Large intestine (tissue), 3 donors: ENCODE results near the gene HOMER3. TPM values are rescaled to one million over a fixed set of nuclear protein-coding genes. Genes with fewer than 3 reads are reported as not detected.
A peak's percentile ranks its signal among the peaks of the same experiment; 100 is the strongest.

Source experiments
- DNase-seq, 2 donors: peaks; one replicate each; pipeline versions ENCODE4 v3.0.0 to v3.0.0-alpha.2; 2013
- H3K27ac ChIP-seq: one replicate; pipeline ENCODE4 v1.5.1; 2013; ENCODE audit warnings: low read length
- H3K27me3 ChIP-seq: 2 replicates; pipeline ENCODE4 v1.6.1; 2013; ENCODE audit warnings: low read length; ENCODE audit not compliant: control insufficient read depth, insufficient read depth
- H3K36me3 ChIP-seq: 2 replicates; pipeline ENCODE4 v1.6.1; 2013; ENCODE audit warnings: low read length; ENCODE audit not compliant: control insufficient read depth, insufficient read depth
- H3K4me1 ChIP-seq: one replicate; pipeline ENCODE4 v1.6.1; 2013; ENCODE audit warnings: low read length; ENCODE audit not compliant: control insufficient read depth, insufficient read depth
- H3K4me3 ChIP-seq: one replicate; pipeline ENCODE4 v1.5.1; 2013; ENCODE audit warnings: low read length
- H3K9me3 ChIP-seq: one replicate; pipeline ENCODE4 v1.6.1; 2013; ENCODE audit warnings: mild to moderate bottlenecking, low read depth, low read length, moderate library complexity; ENCODE audit not compliant: control insufficient read depth
- WGBS: methylation state at CpG from one replicate; pipeline ENCODE4 v1.1.5; 2013; ENCODE audit warnings: low lambda C conversion rate; ENCODE audit not compliant: insufficient coverage; 5-methylcytosine and 5-hydroxymethylcytosine counted together
- polyA plus RNA-seq: library from polyadenylated mRNA; unstranded; fragments of 120-200 nt; gene quantifications from one replicate; pipeline ENCODE4 v1.2.1, GENCODE V29; 2013

HOMER3 gene
- polyA plus RNA-seq, 1 donor: 13.9 TPM

DNA sequence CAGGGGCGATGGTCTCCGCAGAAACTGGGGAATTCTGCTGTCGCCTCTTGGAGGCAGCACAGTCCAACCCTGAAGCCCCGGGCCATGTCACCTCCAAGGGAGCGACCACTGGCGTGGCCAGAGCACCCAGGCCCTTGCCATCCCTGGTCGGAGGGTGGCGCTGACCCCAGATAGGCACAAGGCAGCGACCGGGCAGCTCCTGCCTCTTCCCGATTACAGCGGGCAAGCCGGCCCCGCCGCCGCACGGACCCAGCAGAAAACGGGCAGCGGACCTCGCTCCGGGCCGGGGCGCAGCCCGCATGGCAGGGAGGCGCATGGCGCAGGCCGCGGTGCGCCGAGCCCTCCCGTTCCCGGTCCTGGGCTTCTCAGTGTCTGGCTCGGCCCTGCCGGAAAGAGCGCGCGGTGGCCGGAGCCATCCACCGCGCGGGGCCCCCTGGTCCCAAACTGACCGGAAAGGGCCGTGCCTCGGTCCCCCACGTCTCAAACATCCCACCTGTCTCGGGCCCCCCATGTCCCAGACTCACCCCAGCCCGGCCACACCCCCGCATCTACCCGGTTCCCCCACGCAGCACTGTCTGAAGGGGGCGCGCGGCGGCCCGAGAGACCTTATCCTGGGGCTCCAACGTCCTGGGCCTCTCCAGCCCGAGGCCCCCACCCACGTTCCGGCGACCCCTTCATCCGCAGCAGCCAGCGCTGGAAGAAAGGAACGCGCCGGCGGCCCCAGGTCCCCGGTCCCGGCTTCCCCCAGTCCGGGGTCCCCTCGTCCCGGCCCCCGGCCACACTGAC, 45.8 kb downstream of the HOMER3 start:
- no CpG with 5 or more reads among the region's 72 CpGs for WGBS
- peaks cover 7% of the 10 kb centered on the region for H3K36me3 ChIP-seq
- no peak overlapping the region for H3K27ac ChIP-seq
- H3K4me3 ChIP-seq: peak overlapping the region; percentile 35
- peaks cover 27% of the 10 kb centered on the region for H3K27me3 ChIP-seq
- H3K4me1 ChIP-seq: peaks cover 22% of the 10 kb centered on the region
- peaks cover 4% of the 10 kb centered on the region for H3K9me3 ChIP-seq
- no peak for DNase-seq

DNA sequence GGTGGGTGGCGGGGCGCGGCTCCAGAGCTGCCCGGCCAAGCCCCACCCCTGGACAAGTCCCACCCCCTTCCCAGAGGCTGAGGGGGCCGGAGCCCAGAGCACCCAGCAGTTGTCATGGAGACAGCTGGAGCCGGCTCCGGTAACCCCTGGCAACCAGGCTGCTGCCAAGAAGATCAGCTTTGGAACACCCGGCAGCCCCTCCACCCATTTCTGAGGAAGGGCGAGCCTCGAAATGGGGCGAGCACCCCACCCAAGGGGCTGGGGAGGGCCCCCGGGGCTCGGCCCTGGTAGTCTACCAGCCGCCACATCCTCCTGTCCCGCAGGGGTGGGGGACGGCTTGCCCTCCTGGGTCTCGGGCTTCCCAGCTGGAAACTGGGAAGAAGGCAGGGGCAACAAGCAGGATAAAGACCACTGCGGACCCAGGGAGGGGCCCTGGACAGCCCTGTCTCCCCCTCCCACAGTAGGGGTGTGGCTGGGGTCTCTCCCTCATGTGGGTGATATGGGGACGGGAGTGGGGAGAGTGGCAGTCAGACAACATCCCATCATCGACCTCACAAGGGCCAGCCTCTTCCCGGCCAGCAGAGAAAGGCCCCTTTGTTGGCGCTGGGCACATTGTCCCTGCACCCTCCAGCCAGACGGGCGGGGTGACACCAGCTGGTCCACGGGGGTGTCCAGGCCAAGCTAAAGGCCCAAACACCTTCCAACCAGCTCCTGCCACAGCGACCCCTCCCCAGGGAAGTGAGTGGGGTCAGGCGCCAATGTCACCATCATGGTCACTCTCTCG, 46.6 kb downstream of the HOMER3 start:
- no peak overlapping the region for H3K27ac ChIP-seq
- DNase-seq: peak; percentile 29 to 35
- H3K4me3 ChIP-seq: peak overlapping the region; percentile 35
- peaks cover 4% of the 10 kb centered on the region for H3K9me3 ChIP-seq
- no peaks in the 10 kb centered on the region for H3K36me3 ChIP-seq
- peaks cover 27% of the 10 kb centered on the region for H3K27me3 ChIP-seq
- peaks cover 22% of the 10 kb centered on the region for H3K4me1 ChIP-seq
- no CpG with 5 or more reads among the region's 28 CpGs for WGBS

DNA sequence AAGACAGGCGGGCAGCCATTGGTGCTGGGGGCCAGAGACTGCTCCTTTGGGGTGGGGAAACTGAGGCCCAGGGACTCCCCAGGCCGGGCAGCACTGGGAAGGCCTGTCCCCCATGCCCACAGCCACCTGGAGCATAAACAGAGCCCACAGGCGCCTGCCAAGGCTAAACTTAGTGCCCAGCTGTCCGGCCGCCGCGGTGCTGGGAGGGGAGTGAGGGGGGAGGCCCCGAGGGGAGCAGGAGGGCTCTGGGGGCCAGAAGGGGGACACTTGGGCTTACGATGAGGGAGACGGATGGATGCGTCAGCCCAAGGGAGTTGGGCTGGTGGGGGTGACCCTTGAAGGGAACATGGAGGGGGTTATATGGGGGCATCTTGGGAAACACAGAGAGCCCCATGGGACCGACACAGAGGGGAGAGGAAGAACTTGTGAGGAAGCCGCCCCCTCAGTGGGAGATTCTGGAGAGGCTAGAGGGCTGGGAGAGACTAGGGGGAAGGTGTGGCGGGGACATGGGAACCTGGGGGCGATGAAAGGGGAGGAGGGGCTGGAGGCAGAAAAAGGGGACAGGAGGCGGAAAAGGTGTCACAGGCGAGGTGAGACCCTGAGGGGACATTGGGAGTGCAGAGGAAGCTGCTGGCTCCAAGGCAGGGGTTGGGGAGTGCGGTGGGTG, 47.3 kb downstream of the HOMER3 start:
- H3K27me3 ChIP-seq: peaks cover 27% of the 10 kb centered on the region
- H3K4me1 ChIP-seq: peaks cover 19% of the 10 kb centered on the region
- DNase-seq: no peak
- H3K36me3 ChIP-seq: no peaks in the 10 kb centered on the region
- WGBS: no CpG with 5 or more reads among the region's 18 CpGs
- H3K27ac ChIP-seq: no peak overlapping the region
- H3K4me3 ChIP-seq: no peak overlapping the region
- H3K9me3 ChIP-seq: peaks cover 4% of the 10 kb centered on the region

DNA sequence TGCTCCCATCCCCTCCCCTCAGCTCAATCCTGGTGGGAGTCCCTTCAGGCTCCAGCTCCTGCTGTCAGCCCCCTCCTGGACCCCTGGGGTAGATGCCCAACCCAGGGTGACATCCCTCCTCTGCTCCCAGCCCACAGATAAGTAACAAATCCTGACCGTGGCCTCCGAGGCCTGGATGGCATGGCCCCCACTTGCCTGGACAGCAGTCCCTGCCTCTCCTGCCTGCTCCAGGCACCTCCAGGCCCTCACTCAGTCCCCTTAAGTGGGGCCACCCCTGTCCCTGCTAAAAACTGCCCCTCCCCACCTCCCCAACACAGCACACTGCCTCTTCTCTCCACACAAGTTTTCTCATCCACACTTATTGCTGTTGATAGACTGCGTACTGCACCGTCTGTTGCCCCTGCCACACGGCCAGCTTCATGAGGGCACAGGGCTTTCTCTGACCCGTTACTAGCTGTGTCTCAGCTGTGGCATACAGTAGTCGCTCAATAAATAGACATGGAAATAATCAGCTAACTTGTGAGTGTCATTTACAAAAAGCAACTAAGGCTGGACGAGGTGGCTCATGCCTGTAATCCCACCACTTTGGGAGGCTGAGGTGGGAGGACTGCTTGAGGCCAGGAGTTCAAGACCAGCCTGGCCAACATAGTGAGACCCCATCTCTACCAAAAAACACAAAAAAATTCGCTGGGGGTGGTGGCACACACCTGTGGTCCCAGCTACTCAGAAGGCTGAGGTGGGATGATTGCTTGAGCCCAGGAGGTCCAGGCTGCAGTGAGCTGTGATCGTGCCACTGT, 50.9 kb downstream of the HOMER3 start:
- Histone ChIP-seq H3K4me1 (peaks cover 5% of the 10 kb centered on the region), H3K9me3 (peaks cover 4% of the 10 kb centered on the region), H3K27ac (no peak overlapping the region), H3K4me3 (no peak overlapping the region), H3K36me3 (no peaks in the 10 kb centered on the region), H3K27me3 (peaks cover 19% of the 10 kb centered on the region)
- DNase-seq: no peak
- no CpG with 5 or more reads among the region's 10 CpGs for WGBS

DNA sequence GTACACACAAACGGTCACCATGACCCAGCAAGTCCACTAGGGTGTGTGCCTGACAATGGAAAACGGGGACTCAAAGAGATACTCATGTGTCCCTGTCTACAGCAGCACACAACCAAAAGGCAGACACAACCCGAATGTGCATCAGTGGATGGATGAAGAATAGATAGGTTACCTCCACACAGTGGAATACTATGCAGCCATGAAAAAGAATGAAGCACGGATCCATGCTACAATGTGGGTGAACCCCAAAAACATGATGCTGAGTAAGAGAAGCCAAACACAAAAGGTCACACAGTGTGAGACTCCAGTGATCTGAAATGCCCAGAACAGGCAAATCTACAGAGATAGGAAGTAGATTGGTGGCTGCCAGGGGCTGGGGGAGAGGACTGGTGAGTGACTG, 54.0 kb downstream of the HOMER3 start:
- DNase-seq: no peak
- Histone ChIP-seq H3K4me1 (no peaks in the 10 kb centered on the region), H3K27me3 (no peaks in the 10 kb centered on the region), H3K36me3 (no peaks in the 10 kb centered on the region), H3K27ac (no peak overlapping the region), H3K4me3 (no peak overlapping the region), H3K9me3 (no peaks in the 10 kb centered on the region)
- no CpG with 5 or more reads among the region's 4 CpGs for WGBS

DNA sequence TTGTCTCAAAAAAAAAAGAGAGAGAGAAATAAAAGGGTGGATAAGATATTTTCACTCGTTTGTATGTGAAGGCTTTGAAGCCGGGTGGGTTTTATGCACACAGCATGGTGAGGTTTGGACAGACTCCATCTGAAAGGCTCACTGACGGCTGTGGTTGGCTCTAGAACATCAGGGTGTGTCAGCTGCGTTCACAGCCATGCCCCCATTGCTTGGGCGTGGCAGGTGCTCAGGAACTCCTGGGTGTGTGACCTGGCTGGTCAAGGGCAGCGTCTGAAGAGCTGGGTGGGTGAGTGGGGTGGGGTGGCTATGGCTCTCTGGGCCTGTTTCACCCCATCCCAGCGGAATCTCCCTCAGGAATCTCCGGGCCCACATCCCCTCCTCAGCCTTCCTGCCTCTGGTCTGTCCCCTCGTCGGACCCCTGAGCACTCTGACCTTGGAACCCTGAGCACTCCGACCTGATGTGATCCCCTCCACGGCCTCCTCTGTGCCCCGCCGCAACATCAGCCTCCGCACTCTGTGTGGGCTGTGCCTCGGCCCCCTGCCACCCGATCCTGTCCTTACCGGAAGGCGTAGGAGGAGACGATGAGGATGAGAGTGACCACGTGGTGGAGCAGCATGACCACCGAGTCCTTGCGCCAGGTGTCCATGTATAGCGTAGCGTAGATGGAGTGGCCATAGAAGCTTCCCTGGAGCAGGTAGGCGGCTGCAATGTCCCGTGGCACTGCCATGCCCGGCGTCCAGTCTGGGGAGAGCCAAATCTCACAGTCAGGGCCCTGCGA, 57.3 kb downstream of the HOMER3 start:
- Histone ChIP-seq H3K27me3 (no peaks in the 10 kb centered on the region), H3K4me1 (no peaks in the 10 kb centered on the region), H3K27ac (no peak overlapping the region), H3K4me3 (no peak overlapping the region), H3K36me3 (no peaks in the 10 kb centered on the region), H3K9me3 (no peaks in the 10 kb centered on the region)
- no CpG with 5 or more reads among the region's 30 CpGs for WGBS
- DNase-seq: no peak

DNA sequence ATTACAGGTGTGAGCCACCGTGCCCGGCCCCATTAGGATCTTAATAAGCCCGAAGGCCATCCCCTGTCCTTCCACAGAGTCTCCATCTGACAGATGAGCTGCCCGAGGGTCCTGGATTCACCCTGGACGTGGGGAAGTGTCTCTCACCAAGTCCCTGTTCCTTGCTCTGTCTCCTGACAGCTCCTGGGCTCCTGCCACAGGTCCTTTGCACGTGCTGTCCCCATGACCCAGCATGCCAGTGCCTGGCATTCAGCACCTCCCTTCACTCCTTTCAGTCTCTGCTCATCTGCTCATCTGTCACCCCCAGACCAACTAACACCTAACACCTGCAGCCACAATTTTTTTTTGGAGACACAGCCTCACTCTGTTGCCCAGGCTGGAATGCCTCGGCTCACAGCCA, 59.5 kb downstream of the HOMER3 start:
- Histone ChIP-seq H3K27ac (no peak overlapping the region), H3K4me1 (no peaks in the 10 kb centered on the region), H3K4me3 (no peak overlapping the region), H3K9me3 (no peaks in the 10 kb centered on the region), H3K27me3 (no peaks in the 10 kb centered on the region), H3K36me3 (no peaks in the 10 kb centered on the region)
- no CpG with 5 or more reads among the region's 7 CpGs for WGBS
- DNase-seq: no peak

DNA sequence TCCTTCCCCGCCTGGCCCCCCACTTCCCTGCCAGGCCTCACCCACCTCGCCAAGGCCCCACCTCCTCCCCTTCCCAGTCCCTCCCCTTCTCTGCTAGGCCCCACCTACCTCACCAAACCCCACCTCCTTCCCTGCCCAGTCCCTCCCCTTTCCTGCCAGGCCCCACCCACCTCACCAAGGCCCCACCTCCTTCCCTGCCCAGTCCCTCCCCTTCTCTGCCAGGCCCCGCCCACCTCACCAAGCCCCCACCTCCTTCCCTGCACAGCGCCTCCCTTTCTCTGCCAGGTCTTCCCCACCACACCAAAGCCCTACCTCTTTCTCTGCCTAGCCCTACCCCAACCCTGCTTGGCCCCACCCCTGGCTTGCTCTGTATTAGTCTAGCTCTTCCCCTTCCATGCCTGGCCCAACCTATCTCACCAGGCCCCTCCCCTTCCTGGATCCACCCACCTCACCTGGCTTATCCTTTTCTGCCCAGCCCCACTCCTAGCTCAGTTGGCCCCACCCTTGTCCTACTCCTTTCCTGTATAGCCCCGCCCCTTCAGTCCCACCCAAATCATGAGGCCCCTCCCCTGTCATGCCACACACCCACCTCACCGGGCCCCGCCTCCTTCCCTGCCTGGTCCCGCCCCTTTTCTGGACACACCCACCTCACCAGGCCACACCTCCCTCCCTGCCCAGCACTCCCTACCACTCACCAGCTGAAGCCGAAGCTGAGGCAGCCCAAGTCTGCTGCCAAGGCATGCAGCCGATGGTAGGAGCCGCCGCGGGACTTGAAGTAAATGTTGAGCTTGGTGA, 61.2 kb downstream of the HOMER3 start:
- WGBS: no CpG with 5 or more reads among the region's 13 CpGs
- Histone ChIP-seq H3K27me3 (no peaks in the 10 kb centered on the region), H3K4me1 (no peaks in the 10 kb centered on the region), H3K36me3 (no peaks in the 10 kb centered on the region), H3K27ac (no peak overlapping the region), H3K4me3 (no peak overlapping the region), H3K9me3 (no peaks in the 10 kb centered on the region)
- DNase-seq: peak in 1 of 2 donors; percentile 43
